KG1 (cell line): ENCODE results near the gene ZNF280C.

Experiments
- DNase-seq: peaks from one replicate; lab custom pipeline; 2025; lab: John Stamatoyannopoulos, UW

ZNF280C gene

GRCh38 chrX:130174937-130175336 lies 93.8 kb downstream of the ZNF280C start:
- DNase-seq: no peak

GRCh38 chrX:130174045-130174704 lies 94.5 kb downstream of the ZNF280C start:
- DNase-seq: no peak

GRCh38 chrX:130173190-130173895 lies 95.4 kb downstream of the ZNF280C start:
- peak; percentile 5 for DNase-seq

GRCh38 chrX:130172127-130172845 lies 96.4 kb downstream of the ZNF280C start:
- DNase-seq: no peak

GRCh38 chrX:130171446-130172126 lies 97.1 kb downstream of the ZNF280C start, which contains the start of gene RAB33A:
Gene RAB33A, plus strand, starts transcription at chrX:130171962. Its CDS starts 101 bp downstream, at chrX:130172063.
- no peak for DNase-seq

GRCh38 chrX:130170752-130171445 lies 97.8 kb downstream of the ZNF280C start:
- peak; percentile 21 for DNase-seq

- DNase-seq: no peak
Observed at GRCh38 chrX:130167040-130167439, 101.7 kb downstream of the ZNF280C start.

- no peak for DNase-seq
Observed at GRCh38 chrX:130166503-130166777, 102.3 kb downstream of the ZNF280C start.

GRCh38 chrX:130165703-130166502 lies 102.8 kb downstream of the ZNF280C start, which contains the start of gene AIFM1:
Gene AIFM1, minus strand, starts transcription at chrX:130165841. Its CDS starts 185 bp downstream, at chrX:130165656.
- peak; percentile 47 for DNase-seq

GRCh38 chrX:130165181-130165702 lies 103.5 kb downstream of the ZNF280C start:
- no peak for DNase-seq

- DNase-seq: no peak
Observed at GRCh38 chrX:130163398-130163797, 105.3 kb downstream of the ZNF280C start.

GRCh38 chrX:130162094-130162735 lies 106.5 kb downstream of the ZNF280C start:
- DNase-seq: no peak

GRCh38 chrX:130159776-130160175 lies 108.9 kb downstream of the ZNF280C start:
- DNase-seq: no peak

- DNase-seq: no peak
Observed at GRCh38 chrX:130158311-130158710, 110.4 kb downstream of the ZNF280C start.

GRCh38 chrX:130155564-130155963 lies 113.1 kb downstream of the ZNF280C start:
- no peak for DNase-seq
